Measurements from ENCODE around the gene MYH11.

MYH11 gene

DNA sequence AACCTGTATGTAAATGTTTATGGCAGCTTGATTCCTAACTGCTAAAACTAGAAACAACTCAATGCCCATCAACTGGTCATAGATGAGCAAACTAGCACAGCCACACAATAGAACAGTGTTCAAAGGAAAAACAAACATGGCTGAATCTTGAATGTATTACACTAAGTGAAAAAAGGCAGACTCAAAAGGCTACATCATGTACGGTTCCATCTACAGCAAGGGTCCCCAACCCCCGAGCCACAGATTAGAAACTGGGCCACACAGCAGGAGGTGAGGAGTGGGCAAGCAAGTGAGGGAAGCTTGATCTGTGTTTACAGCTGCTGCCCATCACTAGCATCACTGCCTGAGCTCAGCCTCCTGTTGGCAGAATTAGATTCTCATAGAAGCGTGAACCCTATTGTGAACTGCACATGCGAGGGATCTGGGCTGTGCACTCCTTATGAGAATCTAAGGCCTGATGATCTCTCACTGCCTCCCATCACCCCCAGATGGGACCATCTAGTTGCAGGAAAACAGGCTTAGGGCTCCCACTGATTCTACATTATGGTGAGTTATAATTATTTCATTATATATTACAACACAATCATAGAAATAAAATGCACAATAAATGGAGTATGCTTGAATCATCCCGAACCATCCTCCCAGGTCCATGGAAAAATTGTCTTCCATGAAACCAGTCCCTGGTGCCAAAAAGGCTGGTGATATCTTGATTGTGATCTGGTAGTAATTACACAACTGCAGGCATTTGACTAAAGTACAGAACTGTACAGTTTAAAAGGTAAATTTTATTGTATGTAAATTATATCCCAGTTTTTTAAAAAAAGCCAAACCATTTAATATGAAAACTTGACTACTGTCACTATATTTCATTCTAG, 23.8 kb upstream of the MYH11 start:
- no peak for DNase-seq
- in situ Hi-C loops (cut with HindIII; ENCODE audit: low pct_ligation_motif_present, low pct_unique_long_range_greater_than_20kb, low sequenced_read_pairs) = no loop called here

DNA sequence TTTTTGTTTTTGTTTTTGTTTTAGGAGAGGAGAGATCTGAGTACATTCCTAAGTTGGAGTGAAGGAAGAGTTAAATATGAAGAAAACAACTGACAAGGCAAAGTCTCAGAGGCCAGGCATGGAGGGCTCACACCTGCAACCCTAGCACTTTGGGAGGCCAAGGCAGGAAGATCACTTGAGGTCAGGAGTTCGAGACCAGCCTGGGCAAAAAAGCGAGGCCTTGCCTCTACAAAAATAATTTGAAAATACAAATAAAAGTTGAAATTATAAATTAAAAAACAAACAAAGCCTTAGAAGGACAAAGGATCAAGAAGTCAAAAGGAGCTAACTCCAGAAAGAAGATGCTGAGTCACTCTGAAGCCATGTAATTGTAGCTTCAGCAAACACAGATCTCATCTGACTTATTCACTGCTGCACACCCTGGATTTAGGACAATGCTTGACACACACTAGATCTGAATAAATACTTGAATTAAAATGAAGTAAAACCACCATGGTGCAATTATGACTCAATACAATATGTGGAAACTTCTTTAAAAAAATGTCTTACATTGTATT, 22.5 kb upstream of the MYH11 start:
- in situ Hi-C loops (cut with HindIII; ENCODE audit: low pct_ligation_motif_present, low pct_unique_long_range_greater_than_20kb, low sequenced_read_pairs) = no loop called here
- peak; percentile 41 for DNase-seq

DNA sequence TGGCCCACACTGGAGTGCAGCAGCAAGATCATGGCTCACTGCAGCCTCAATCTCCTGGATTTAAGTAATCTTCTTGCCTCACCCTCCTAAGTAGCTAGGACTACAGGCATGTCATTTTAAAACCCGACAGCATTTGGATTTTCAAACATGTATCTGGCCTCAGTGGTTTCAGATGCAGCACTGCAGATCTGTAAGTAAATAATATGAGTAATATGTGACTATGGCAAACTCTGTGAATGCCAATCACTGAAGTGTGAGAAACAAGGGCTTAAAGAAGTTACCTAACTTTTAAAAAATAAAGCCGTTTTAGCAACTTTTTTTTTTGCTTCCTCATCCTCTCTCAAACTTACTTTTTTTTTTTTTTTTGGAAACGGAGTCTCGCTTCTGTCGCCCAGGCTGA, 19.7 kb upstream of the MYH11 start:
- in situ Hi-C loops (cut with HindIII; ENCODE audit: low pct_ligation_motif_present, low pct_unique_long_range_greater_than_20kb, low sequenced_read_pairs) = no loop called here
- peak; percentile 69 for DNase-seq

DNA sequence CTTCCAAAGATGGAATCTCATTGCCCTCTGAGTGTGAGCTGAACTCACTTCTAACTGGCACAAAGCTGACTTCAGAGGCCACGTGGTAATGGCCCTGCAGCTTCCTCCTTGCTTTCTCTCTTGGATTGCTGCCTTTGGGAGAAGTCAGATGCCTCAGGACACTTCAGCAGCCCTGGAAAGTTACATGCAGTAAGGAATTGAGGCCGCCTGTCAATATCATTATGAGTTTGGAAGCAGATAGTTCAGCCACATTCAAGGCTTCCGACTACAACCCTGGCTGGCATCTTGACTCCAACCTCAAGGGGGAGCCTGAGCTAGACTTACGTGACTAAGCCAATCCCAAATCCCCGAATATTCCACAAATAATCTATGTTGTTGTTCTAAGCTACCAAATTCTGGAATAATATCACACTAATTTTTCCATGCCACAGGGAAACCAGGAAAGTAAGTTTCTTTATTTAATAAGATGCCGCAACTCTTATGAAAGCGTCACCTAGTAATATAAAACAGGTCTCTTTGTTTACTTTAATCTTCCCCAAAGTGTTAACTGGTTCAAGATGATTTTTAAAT, 18.0 kb upstream of the MYH11 start:
- in situ Hi-C loops (cut with HindIII; ENCODE audit: low pct_ligation_motif_present, low pct_unique_long_range_greater_than_20kb, low sequenced_read_pairs) = no loop called here

DNA sequence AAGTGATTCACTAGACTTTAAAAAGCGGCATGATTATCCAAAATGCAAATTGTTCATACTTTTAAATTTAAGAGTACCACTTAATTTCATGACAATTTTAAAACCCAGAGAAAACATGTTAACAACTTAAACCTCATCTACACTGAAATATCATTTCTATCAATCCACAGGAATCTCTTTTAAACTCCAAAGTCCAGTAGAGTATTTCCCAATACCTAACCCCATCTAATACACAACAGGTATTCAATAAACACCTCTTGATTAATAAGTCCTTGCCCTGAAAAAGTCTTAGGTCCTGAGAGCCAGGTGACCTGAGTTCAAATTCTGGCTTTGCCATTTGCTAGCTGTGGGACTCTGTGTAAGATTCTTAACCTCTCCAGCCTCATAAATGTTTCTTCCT, 16.9 kb upstream of the MYH11 start:
- no peak for DNase-seq
- in situ Hi-C loops (cut with HindIII; ENCODE audit: low pct_ligation_motif_present, low pct_unique_long_range_greater_than_20kb, low sequenced_read_pairs) = no loop called here

More for the DNA sequence above, 18.0 kb upstream of the MYH11 start:
- DNase-seq = peak; percentile 84

DNA sequence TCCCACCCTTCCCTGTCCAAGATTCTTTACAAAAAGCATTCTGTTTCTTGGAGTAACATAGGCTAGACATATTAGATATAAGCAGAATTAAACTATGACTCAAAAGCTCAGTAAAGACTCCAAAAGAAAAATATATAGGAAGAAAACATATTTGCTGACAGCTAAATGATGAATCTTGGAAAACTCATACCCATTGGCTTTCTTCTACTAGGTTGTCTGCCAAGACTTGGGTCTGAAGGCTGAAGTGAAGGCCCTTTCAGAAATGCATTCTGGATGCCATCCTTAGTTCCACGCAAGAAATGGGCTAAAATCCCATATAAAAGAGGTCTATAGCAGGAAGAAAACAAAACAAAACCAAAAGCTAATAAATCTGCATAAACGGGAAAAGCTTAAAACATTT, 16.5 kb upstream of the MYH11 start:
- DNase-seq = no peak
- in situ Hi-C loops (cut with HindIII; ENCODE audit: low pct_ligation_motif_present, low pct_unique_long_range_greater_than_20kb, low sequenced_read_pairs) = no loop called here

DNA sequence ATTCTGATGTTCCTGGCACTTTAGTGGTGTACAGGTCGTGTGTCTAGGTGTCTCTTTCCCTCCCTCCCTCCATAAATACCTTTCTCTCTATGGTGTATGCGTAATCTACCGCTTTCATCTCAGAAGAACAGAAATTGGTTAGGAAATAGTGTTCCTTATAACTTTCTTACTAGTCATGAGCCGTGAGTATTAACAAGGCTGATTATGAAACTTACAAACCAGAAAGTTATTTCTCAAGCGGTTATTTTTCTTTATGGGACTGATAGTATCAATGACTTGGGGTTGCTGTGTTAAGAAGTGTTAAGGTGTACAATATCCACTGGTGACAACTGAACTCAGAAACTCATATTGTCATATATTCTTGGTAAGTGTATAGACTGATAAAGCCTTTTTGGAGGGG, 13.2 kb upstream of the MYH11 start:
- in situ Hi-C loops (cut with HindIII; ENCODE audit: low pct_ligation_motif_present, low pct_unique_long_range_greater_than_20kb, low sequenced_read_pairs) = no loop called here
- no peak for DNase-seq

DNA sequence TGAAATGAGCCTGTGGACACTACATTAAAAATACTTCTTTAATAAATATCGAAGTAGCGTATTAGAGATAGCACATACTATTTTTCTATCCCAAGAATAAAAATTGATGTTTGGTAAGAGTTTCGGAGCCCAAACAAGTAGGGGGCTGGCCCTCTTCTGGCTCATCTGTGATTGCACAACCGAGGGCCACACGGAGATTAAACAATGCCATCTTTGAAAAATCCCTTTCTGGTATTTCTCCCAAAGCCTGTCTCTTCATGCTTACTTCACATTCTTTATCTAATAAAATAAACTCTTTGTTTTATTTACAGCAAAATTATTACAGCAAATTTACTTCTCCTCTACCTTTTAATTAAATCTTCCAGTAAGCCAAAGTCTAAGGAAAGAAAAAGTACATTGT, 9.6 kb upstream of the MYH11 start:
- in situ Hi-C loops (cut with HindIII; ENCODE audit: low pct_ligation_motif_present, low pct_unique_long_range_greater_than_20kb, low sequenced_read_pairs) = no loop called here
- DNase-seq = no peak

DNA sequence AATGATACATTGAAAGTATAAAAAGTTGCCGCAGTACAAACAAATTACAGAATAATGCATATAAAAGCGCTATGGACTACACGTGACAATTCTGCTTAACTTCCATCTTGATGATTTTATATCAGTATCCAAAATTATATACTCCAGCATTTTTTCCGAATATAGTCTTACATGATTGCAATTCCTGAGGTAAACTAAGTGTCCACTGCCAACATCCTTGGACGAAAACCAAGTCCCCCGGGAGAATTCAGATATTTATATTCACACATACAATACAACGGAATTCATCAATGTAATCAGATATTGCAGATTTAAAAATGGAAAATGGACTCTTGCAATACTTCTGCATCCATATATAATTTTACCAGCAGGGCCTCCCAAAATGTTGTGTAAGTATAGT, 8.9 kb upstream of the MYH11 start:
- in situ Hi-C loops (cut with HindIII; ENCODE audit: low pct_ligation_motif_present, low pct_unique_long_range_greater_than_20kb, low sequenced_read_pairs) = no loop called here
- no peak for DNase-seq

DNA sequence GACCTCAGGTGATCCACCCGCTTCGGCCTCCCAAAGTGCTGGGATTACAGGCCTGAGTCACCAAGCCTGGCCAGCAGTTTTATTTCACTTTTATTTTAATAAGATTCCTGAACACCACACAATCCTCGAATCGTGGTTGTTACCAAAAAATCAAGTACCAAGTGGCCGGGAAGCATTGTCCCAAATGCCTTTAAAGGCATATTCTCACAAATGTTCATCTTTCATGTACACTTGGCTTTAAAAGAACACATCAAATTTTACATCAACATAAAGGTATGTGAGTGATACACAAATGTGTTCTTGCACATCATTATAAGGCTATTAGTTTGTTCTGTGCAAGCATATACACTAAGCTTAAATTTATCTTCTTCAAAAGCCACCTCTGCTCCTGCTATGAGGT, 8.1 kb upstream of the MYH11 start:
- no peak for DNase-seq
- in situ Hi-C loops (cut with HindIII; ENCODE audit: low pct_ligation_motif_present, low pct_unique_long_range_greater_than_20kb, low sequenced_read_pairs) = no loop called here

DNA sequence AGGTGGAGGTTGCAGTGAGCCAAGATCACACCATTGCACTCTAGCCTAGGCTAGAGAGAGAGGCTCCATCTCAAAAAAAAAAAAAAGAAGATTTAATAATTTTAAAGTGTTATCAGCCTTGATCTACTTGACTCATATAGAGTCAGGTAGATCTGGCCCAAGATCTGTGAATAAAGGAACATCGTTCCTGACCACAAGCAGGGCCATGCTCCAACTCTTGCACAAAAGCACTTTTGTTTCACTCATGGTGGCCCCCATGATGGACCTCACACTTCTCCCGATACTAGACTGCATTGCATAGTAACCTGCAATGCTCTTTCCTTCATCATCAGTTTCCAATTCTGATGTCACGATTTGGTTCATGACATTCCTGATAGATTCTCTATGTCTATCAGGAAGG, 5.2 kb upstream of the MYH11 start:
- in situ Hi-C loops (cut with HindIII; ENCODE audit: low pct_ligation_motif_present, low pct_unique_long_range_greater_than_20kb, low sequenced_read_pairs) = no loop called here
- no peak for DNase-seq

DNA sequence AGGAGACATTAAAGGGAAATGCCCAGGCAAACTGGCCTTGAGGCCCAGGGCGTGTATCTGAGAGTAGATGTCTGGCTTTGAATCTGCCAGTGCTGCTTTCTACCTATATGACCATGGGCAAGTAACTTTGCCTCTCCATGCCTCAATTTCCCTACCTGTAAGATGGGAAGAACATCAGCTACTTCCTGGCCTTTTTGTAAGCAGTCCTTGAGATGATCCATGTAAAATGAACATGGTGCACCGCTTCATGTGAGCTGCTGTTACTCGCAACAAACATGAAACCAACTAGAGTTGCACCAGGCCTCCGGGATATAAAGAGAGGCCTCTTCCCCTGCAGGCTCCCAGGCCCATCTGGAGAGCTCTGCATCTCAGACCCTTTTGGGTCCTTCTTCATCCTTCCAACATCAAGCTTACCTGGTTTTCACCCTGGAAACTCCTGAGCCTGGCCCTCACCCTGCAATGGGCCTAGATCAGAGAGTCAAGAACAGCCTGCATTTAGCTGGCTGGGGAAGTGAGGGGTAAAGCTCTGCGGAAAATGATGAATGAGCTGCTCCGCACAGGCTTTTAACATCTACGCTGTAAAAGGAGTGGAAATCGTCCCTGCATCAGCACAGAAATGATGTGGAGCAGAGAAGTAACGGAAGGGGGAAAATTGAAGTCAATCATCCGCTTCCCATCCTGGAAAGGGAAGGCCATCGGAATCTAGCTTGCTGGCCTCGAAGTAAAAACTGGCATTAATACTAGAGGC, 2.3 kb upstream of the MYH11 start:
- in situ Hi-C loops (cut with HindIII; ENCODE audit: low pct_ligation_motif_present, low pct_unique_long_range_greater_than_20kb, low sequenced_read_pairs) = no loop called here

DNA sequence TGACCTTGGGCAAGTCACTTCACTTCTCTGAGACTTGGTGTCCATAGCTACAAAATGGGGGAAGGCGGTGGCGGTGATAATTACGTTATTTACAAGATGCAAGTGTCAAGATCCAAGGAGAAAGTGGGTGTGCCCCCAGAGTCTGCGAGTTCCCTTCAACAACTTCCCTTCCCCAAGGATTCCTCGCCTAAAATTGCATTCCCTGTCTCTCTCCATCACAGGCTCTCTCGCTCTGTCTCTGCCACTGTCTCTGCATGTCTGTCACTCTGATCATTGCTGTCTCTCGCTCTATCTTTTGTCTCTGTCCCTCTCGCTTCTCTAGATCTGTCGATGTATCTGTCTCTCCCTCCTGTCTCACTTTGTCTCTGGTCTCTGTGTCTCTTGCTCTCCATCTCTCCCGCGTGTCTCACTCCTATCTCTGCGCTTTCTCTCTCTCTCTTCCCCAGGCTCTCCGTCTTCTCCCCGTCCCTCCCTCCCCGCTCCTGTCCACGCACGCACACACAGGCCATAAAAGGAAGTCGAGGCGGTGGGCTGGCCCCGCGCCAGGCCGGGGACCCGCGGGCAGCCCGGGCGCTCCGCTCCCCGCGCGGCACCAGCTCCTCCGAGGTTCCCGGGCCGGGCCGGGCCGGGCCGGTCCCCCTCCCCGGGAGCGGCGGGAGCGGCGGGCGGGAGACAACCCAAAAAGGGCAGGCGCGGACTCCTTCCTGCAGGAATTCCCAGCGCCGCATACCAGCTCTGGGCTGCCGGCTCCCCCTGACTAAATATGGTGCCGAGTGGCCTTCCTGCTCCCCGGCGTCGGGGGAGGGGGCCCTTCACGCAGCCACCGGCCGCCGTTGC, 1.1 kb upstream of the MYH11 start:
- in situ Hi-C loops (cut with HindIII; ENCODE audit: low pct_ligation_motif_present, low pct_unique_long_range_greater_than_20kb, low sequenced_read_pairs) = no loop called here

More for the DNA sequence above, 2.3 kb upstream of the MYH11 start:
- no peak for DNase-seq

DNA sequence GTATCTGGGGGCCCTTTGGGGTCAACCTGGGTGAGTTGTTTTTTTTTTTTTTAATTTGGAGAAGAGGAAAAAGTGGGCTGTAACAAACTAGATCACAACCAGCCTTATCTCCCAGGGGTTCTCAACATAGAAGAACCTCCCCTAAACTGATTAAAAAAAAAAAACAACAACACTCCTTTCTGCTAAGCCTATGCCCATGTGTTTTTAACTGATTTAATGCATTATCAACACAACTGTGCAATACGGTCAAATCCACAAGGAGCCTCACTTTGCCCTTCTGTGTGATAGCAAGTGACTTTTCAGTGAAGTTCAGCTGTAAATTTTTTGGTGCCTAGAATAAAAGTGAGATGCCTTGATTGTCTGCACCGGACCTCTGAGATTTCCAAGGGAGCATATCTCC, 646 bp downstream of the MYH11 start:
- in situ Hi-C loops (cut with HindIII; ENCODE audit: low pct_ligation_motif_present, low pct_unique_long_range_greater_than_20kb, low sequenced_read_pairs) = no loop called here

More for the DNA sequence above, 1.1 kb upstream of the MYH11 start:
- DNase-seq = no peak

DNA sequence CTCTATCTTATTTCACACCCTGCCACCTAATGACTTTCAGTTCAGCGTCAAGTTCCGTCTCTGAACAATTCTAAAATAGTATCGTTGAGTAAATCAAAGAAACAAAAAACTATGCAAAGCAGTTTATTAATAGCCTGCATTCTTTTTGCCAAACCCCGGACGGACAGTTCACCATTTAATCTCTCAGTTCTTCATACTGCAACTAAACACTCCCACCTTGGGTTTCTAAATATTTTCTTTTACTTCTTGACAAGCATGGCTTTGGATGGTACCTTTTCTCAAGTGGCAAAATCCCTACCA, 1.2 kb downstream of the MYH11 start:
- no peak for DNase-seq
- in situ Hi-C loops (cut with HindIII; ENCODE audit: low pct_ligation_motif_present, low pct_unique_long_range_greater_than_20kb, low sequenced_read_pairs) = no loop called here

More for the DNA sequence above, 646 bp downstream of the MYH11 start:
- DNase-seq = no peak

DNA sequence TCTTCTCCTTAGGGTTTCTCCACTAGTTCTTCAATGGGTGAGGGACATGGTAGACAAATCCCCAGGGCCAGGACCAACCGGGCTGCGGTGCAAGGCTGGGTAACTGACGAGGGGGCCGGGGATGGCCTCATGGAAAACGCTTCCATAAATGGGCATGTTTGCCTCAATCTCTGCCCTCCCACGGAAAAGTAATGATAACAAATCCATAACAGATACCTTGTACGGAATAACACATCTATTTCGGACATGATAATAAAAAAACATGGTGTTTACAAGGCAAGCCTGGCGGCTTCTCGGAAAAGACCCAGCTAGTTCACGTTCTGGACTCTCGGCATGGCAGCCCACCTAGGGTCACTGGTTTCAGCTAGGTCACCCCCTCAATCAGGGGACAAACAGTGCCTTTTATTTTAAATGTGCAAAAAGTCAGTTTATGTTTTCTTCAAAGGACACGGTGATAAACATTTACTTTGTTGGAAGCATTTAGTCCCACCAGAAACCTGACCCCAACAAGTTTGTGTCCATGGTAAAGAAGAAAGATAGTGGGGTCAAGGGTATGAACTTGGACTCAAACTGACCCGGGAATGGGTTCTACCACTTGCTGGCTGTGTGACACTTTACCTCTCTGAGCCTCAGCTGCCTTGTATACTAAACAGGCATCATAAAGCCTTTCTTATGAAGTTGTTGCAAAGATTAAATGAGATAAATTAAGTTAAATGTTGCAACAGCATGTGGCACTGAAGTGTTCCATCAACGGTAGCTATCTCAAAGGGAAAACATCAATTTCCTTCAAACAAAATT, 1.7 kb downstream of the MYH11 start:
- DNase-seq = no peak
- in situ Hi-C loops (cut with HindIII; ENCODE audit: low pct_ligation_motif_present, low pct_unique_long_range_greater_than_20kb, low sequenced_read_pairs) = no loop called here

DNA sequence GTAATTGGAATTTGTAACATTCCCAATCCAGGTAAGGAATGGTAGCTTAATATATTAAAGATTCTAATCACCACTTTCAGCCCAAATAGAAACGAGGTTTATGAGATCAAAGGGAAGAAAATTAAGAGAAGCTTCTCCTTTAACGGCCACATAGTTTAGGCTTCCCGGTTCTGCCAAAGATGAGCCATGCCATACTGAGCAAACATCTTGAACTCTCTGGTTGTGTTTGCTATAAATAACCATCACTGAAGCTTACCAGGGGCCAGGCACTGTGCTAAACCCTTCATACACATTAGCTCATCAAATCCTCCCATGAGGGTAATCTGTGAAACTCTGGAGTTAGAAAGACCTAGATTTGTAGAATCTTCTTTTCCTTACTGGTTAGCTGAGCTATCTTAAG, 2.8 kb downstream of the MYH11 start:
- no peak for DNase-seq

DNA sequence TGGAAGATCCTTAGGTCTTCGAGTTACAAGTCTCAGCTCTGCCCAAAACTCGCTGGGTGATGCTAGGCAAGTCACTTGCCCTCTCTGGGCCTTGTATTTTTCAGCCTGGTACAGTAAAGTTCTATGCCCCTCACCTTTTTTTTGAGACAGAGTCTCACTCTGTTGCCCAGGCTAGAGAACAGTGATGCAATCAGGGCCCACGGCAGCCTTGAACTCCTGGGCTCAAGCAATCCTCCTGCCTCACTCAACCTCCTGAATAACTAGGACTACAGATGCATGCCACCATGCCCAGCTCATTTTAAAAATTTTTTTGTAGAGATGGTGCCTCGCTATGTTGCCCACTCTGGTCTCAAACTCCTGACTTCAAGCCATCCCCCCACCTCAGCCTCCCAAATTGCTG, 3.8 kb downstream of the MYH11 start:
- no peak for DNase-seq
- in situ Hi-C loops (cut with HindIII; ENCODE audit: low pct_ligation_motif_present, low pct_unique_long_range_greater_than_20kb, low sequenced_read_pairs) = no loop called here

More for the DNA sequence above, 2.8 kb downstream of the MYH11 start:
- in situ Hi-C loops (cut with HindIII; ENCODE audit: low pct_ligation_motif_present, low pct_unique_long_range_greater_than_20kb, low sequenced_read_pairs) = no loop called here
